ENCODE data around the gene DGKH.

DNA sequence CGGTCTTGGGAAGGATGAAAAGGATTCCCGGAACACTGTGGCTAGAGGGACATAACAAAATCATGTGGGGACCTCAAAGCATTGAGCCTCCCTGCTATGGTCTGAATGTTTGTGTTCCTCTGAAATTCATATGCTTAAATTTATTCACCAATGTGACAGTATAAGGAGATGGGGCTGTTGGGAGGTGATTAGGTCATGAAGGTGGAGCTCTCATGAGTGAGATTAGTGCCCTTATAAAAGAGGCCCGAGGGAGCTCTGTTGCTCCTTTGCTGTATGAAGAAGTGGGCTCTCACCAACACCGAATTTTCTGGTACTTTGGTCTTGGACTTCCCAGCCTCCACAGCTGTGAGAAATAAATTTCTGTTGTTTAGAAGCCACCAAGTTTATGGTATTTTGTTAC is 26.1 kb upstream of the DGKH start:
- no peak for TF ChIP-seq POLR2AphosphoS5 (IDR thresholded peaks at IDR 0.05)
- TF ChIP-seq, protein P1, sequence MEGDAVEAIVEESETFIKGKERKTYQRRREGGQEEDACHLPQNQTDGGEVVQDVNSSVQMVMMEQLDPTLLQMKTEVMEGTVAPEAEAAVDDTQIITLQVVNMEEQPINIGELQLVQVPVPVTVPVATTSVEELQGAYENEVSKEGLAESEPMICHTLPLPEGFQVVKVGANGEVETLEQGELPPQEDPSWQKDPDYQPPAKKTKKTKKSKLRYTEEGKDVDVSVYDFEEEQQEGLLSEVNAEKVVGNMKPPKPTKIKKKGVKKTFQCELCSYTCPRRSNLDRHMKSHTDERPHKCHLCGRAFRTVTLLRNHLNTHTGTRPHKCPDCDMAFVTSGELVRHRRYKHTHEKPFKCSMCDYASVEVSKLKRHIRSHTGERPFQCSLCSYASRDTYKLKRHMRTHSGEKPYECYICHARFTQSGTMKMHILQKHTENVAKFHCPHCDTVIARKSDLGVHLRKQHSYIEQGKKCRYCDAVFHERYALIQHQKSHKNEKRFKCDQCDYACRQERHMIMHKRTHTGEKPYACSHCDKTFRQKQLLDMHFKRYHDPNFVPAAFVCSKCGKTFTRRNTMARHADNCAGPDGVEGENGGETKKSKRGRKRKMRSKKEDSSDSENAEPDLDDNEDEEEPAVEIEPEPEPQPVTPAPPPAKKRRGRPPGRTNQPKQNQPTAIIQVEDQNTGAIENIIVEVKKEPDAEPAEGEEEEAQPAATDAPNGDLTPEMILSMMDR (IDR thresholded peaks at IDR 0.05), result no peak
- no peak for TF ChIP-seq EP300 (IDR thresholded peaks at IDR 0.05)

Measured in gastroesophageal sphincter (tissue), 3 donors.